VCaP (cell line): ENCODE measurements around the gene ZNF525.
"Not testable (repeated sequence)": the region's sequence is repeated elsewhere in the genome, so short reads cannot be mapped to it uniquely, and the experiment has no call there.

Experiments
- H3K27ac ChIP-seq: fragments of 450-650 bp; 2 replicates; pipeline ENCODE4 v1.5.1; 2017
- TF ChIP-seq, protein P1 (sequence below): fragments of 450-650 bp; conservative IDR thresholded peaks from 2 replicates; pipeline ENCODE4 v1.5.1; 2017; ENCODE audit warnings: mild to moderate bottlenecking, moderate library complexity

The ZNF525 gene

DNA sequence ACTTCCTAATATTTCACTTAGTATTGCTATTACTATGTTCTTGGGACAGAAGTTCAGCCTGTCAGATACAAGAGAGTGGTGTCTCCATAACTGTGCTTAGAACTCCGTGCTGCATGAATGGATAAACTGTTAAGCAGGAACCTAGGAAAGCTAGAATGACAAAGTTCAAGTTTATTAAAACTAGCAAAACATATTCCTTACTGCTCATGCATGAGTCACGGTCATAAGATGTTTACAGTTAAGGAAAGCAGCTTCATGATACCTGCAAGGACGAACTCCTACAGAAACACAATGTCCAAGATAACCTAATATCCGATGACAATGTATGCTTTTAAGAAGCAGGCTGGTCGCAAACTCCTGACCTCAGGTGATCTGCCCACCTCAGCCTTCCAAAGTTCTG lies 23.4 kb downstream of the ZNF525 start:
- H3K27ac ChIP-seq = no peak overlapping the region
- TF ChIP-seq, protein P1, sequence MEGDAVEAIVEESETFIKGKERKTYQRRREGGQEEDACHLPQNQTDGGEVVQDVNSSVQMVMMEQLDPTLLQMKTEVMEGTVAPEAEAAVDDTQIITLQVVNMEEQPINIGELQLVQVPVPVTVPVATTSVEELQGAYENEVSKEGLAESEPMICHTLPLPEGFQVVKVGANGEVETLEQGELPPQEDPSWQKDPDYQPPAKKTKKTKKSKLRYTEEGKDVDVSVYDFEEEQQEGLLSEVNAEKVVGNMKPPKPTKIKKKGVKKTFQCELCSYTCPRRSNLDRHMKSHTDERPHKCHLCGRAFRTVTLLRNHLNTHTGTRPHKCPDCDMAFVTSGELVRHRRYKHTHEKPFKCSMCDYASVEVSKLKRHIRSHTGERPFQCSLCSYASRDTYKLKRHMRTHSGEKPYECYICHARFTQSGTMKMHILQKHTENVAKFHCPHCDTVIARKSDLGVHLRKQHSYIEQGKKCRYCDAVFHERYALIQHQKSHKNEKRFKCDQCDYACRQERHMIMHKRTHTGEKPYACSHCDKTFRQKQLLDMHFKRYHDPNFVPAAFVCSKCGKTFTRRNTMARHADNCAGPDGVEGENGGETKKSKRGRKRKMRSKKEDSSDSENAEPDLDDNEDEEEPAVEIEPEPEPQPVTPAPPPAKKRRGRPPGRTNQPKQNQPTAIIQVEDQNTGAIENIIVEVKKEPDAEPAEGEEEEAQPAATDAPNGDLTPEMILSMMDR = no peak

DNA sequence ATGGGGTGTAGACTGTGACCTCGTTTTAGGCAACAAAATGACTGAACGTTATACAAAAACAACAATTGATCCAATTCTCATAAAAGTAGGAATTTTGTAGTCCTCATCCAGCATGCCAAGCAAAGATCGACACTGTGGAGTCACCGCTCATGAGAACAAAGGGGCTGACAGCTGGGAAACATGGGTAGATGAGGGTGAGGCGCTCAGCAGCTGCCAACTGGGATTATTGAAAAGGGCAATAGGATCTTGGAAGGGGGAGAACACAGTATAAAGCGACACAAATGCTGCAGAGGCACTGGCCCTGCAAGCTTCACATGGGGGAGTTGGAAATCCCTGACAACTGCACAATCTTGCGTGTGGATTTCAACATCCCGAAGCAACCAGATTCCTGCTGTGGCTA lies 24.1 kb downstream of the ZNF525 start:
- H3K27ac ChIP-seq = no peak overlapping the region
- TF ChIP-seq, protein P1 = no peak

DNA sequence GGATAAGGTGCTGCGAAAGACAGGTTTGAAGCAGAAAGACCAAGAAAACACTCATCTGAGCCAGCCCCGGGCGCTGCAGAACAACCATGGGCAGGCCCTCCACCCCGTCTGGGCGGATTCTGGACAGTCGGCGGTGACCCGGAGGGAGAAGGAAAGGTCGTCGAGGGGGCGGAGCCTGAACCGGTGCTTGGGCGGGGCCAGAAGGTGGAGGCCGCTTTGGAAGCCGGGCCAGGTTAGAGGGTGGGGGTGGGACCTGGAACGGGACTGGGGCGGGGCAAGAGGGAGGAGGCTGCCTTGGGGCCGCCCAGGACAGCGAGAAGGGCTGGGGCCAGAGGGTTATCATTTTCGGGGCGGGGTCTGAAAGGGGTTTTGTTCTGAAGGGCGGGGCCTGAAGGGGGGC lies 24.5 kb downstream of the ZNF525 start:
- no peak overlapping the region for H3K27ac ChIP-seq
- TF ChIP-seq, protein P1 = no peak

DNA sequence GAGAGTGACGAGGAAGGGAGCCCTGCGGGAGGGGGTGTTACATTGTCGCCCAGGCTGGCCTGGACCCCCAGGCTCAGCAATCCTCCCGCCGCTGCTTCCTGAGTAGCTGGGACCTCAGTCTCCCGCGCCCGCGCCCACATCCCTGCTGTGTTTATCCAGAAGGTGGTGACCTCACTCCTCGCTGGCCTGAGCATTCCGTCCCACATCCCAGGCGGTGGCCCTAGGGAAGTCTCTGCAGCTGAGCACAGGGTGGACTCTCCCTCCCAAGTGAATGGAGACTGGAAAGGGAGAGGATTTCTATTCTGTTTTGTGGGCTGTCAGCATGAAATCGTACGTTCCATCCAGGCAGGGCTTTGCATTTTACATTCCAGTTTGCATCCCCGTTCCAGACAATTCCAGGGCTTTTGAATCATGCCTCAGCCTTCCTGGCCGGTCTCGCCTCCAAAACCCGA lies 29.0 kb downstream of the ZNF525 start:
- H3K27ac ChIP-seq = peak overlapping the region; percentile 82
- TF ChIP-seq, protein P1 = no peak

DNA sequence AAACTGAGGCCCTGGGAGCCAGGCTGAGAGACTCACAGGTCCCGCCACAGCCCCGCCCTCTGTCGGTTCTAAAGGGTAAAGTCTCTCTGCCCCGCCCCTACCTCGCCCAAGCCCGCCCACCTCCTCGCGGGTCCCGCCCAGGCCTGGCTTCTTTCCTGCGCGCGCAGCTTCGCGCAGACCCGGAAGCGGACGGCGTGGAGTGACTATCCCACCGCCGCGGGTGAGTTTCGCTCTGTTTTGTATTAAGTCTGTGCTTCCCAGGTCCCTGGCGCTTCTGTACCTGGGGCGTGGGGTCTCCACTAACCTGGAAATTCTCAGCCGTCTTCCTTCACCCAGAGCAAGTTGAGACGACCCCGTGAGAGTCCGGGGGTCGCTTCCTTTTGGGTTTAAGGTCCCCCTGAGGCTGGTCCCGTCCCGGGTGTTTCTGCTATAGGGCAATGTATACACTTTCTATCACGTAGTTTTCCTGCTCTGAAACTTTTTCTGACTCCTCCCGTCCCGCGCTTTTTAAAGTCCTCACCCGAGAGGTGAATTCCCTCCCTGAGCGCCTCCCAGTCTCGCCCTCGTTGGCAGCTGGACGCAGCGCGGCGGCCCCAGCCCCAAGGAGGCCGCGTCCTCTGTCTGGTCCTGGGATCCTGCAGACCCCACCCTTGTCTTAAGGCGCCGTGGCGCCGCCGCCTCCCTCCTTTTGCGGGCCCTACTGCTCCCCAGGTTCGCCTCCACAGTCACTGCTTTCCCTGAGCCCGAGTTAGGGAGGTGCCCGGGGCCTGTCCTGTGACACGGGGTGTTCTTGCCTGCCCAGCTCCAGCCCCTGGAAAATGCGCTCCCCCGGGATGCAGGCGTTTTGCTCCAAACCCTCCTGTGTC lies 29.7 kb downstream of the ZNF525 start, which contains the start of gene ZNF765:
Gene ZNF765 (plus strand): TSS at position 176 of the 866 bp plus-strand sequence. CDS start 2,867 bp downstream, outside the sequence.
- TF ChIP-seq, protein P1 = peak; percentile 68
- H3K27ac ChIP-seq = peak within 1 kb of the TSS; percentile 82

DNA sequence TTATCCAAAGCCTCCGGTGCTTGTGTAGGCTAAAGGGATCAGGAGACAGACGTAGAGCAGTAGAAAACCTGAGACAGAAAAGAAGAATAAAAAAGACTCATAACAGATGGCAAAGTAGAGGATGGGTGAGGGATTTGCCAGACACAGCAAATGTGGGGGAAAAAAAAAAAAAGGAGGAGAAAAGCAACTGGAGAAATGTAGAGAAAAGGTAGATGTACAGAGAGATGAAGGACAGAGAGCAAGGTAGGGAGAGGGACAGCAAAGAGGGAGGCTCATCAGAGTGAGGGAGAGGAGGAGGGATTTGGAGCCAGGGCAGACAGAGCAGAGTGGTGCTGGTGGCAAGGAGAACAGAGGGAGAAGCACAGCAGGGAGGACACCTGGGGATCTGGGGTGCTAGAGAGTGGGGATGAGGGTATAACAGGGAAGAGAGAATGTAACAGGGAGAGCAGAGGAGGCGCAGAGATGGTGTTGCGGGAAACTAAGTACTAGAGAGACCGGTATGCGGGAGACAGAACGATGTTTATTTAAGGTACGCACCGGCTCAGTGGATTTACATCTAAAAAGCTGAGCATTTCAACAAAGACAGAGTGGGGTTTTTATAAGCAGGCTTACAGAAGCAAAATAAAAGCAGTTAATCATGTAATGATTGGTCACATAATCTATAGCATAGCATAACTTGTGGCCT lies 30.5 kb downstream of the ZNF525 start:
- peak overlapping the region; percentile 82 for H3K27ac ChIP-seq

DNA sequence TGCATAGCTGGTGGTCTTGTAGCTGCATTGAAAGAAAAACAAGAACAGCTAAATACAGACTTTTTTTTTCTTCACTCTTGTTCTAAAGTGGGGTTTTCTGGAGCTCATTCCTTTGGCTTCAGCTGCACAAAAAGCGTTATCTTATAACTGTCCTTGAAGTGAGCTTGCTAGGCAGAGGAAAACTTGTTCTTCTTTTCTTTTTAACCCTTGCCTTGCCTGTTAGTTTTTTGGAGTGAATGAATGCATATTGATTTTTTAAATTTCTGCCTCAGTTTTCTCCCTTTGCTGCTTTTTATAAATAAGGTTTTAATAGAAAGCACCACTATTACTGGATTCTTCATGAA lies 31.0 kb downstream of the ZNF525 start:
- peak overlapping the region; percentile 82; the same call in 1 of the 2 replicates for H3K27ac ChIP-seq
- TF ChIP-seq, protein P1 = no peak

DNA sequence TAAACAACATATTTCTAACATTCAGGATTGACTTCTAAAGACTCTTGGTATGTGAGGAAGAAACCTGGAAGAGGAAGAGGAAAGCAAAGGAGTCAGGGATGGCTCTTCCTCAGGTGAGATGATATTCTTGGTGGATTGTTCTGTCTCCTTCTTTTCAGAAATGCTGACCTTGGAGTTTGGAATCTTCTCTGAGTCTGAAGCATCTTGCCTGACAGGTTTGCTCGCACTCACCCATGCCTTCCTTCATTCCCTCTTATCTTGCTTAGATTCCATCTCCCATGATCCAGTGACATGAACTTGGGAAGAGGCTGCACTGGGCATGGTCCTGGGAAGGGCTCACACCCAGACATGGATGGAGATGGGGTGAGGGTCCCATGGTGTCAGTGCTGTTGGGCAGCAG lies 32.4 kb downstream of the ZNF525 start:
- not testable (repeated sequence) for H3K27ac ChIP-seq
